Heart left ventricle (tissue), 16 donors: ENCODE measurements around the gene KRTAP10-6. TPM values are rescaled to one million over a fixed set of nuclear protein-coding genes. Genes with fewer than 3 reads are reported as not detected.

Experiments used
- ATAC-seq, 4 donors: fragments of 200-7000 bp; cut with Tn5 transposase; one replicate each; pipeline ENCODE4 v1.9.1; 2020 to 2022; ENCODE audit warnings: moderate library complexity in 4 of 4, mild to moderate bottlenecking in 3 of 4, moderate number of reproducible peaks in 1 of 4
- DNase-seq, 5 donors: peaks; one replicate each; pipeline ENCODE4 v3.0.0-alpha.2; 2020
- H3K27ac ChIP-seq, 12 donors: fragments of 200-600 bp; sonication (generic) in 4 of 12; one replicate each; pipeline versions ENCODE4 v1.5.0 to v1.8.0; 2016 to 2022; ENCODE audit warnings: mild to moderate bottlenecking in 2 of 12
- H3K27me3 ChIP-seq, 9 donors: fragments of 200-600 bp; sonication (generic) in 2 of 9; one replicate each; pipeline versions ENCODE4 v1.5.1 to v1.8.0; 2016 to 2022; ENCODE audit warnings: mild to moderate bottlenecking in 3 of 9
- H3K36me3 ChIP-seq, 9 donors: fragments of 200-600 bp; sonication (generic) in 2 of 9; one replicate each; pipeline versions ENCODE4 v1.5.0 to v1.8.0; 2018 to 2022; ENCODE audit warnings: mild to moderate bottlenecking in 2 of 9
- H3K4me1 ChIP-seq, 12 donors: fragments of 200-600 bp; sonication (generic) in 4 of 12; one replicate each; pipeline versions ENCODE4 v1.5.0 to v1.8.0; 2016 to 2022; ENCODE audit warnings: mild to moderate bottlenecking in 3 of 12
- H3K4me3 ChIP-seq, 12 donors: fragments of 200-600 bp; sonication (generic) in 4 of 12; one replicate each; pipeline versions ENCODE4 v1.5.0 to v1.8.0; 2017 to 2022; ENCODE audit warnings: mild to moderate bottlenecking in 9 of 12, moderate library complexity in 4 of 12
- H3K9me3 ChIP-seq, 12 donors: fragments of 200-600 bp; sonication (generic) in 4 of 12; one replicate each; pipeline versions ENCODE4 v1.5.0 to v1.8.0; 2016 to 2022; ENCODE audit warnings: mild to moderate bottlenecking in 1 of 12
- CTCF ChIP-seq, 12 donors: fragments of 200-600 bp; sonication (generic) in 4 of 12; IDR thresholded peaks; one replicate each; pipeline versions ENCODE4 v1.5.0 to v1.8.0; 2018 to 2022; ENCODE audit warnings: antibody characterized with exemption in 12 of 12, mild to moderate bottlenecking in 5 of 12
- POLR2A ChIP-seq, 2 donors: fragments of 450-650 bp; IDR thresholded peaks; one replicate each; pipeline ENCODE4 v1.6.1; 2017; ENCODE audit warnings: antibody characterized with exemption in 2 of 2, mild to moderate bottlenecking in 2 of 2, moderate library complexity in 2 of 2
- WGBS, 4 donors: extraction: QIAGEN DNeasy Blood & Tissue Kit in 2 of 4; methylation state at CpG; one replicate each; pipeline versions ENCODE4 v1.1.5 to v1.1.7; 2013 to 2018; 5-methylcytosine and 5-hydroxymethylcytosine counted together
- intact Hi-C, 10 donors: fragments of 100-400 bp; cut with DNase I; formaldehyde crosslinking; loops; one replicate each; pipeline versions ENCODE4 v1.11.1 to v1.14.2; 2022
- polyA plus RNA-seq, 2 donors: library from polyadenylated mRNA; stranded (reverse); fragments of 200-250 nt; gene quantifications; one replicate each; pipeline ENCODE4 v1.2.3, GENCODE V29; 2013
- total RNA-seq, 9 donors: library from RNA; depleted of rRNA in 2 of 9; stranded (reverse); fragments of >200 nt in 2 of 9; fragmentation: NEBNext Ultra II Directional in 3 of 9; extraction: Animal tissue kit (Norgen Biotek cat#: 25700) in 3 of 9; gene quantifications; one replicate each; pipeline versions ENCODE4 v1.1.0 to v1.2.4, GENCODE V29; 2016 to 2023
- donor health status: ischemic (EF 13 %, LVEDD 7.1; RV severe dilation, severe dysfunction).
- donor health status: healthy with polysubstance abuse.
- donor health status: DM: no; HTN: yes; CAD: no.
- donor health status: DM: no; HTN: no; CAD: no.
- donor health status: ischemic (EF 25% LVEDD 6.9; RV normal size, moderate dysfunction).
- donor health status: ischemic (EF 25% LVEDD 5.7; RV mildly dilated, moderate dysfunction).
- donor health status: healthy.
- donor health status: DM: yes; HTN: yes; CAD: no.
- donor health status: ischemic (EF 35%, LVEDD 5.7; RV mildly dilated, moderate dysfunction).
- donor health status: nonischemic (EF 11% LVEDD 7.7; RV severe dilation, severe dysfunction).
- donor health status: DM: yes; HTN: yes; CAD: no.
- donor health status: PGD.
- donor health status: ischemic (EF 29% LVEDD 5.4; RV normal size, mild dysfunction).
- donor health status: nonischemic (EF 23%, LVEDD 6.1; RV moderate dilation, normal function).

The KRTAP10-6 gene
- total and polyA plus RNA-seq, 11 donors = not detected

- peaks cover 0 to 40% (median 21%) of the 10 kb centered on the region in 12 donors for H3K9me3 ChIP-seq
- H3K4me1 ChIP-seq = peaks cover 0 to 29% (median 0%) of the 10 kb centered on the region in 12 donors
- ATAC-seq (peak in 2 of 4 donors; percentile 20 to 26), DNase-seq (peak in 1 of 5 donors; percentile 58)
- intact Hi-C loops = loop anchor here in 1 of 10 donors (10.0 kb wide), 1 partner anchor 89 kb away; the partner anchor contains the start of gene TSPEAR
- WGBS, 4 donors = 71 to 80% (median 72%) methylated on average over 10 of the region's 10 CpGs
- H3K27me3 ChIP-seq = peaks cover 0 to 26% (median 0%) of the 10 kb centered on the region in 9 donors
- H3K27ac ChIP-seq = peak overlapping the region in 1 of 12 donors; percentile 52
- H3K36me3 ChIP-seq = no peaks in the 10 kb centered on the region
- TF ChIP-seq CTCF (IDR thresholded peaks at IDR 0.05) (no peak), POLR2A (IDR thresholded peaks at IDR 0.05) (no peak)
- no peak overlapping the region for H3K4me3 ChIP-seq
Observed at GRCh38 chr21:44626262-44626661, 34.0 kb upstream of the KRTAP10-6 start.

GRCh38 chr21:44625756-44626155 is 33.5 kb upstream of the KRTAP10-6 start:
- Histone ChIP-seq H3K27ac (peak overlapping the region in 1 of 12 donors; percentile 44), H3K27me3 (peaks cover 0 to 26% (median 0%) of the 10 kb centered on the region in 9 donors), H3K36me3 (no peaks in the 10 kb centered on the region), H3K9me3 (peaks cover 0 to 35% (median 16%) of the 10 kb centered on the region in 12 donors), H3K4me3 (no peak overlapping the region), H3K4me1 (peaks cover 0 to 29% (median 0%) of the 10 kb centered on the region in 12 donors)
- ATAC-seq (peak in 3 of 4 donors; percentile 42 to 68 (median 50)), DNase-seq (no peak)
- WGBS, 4 donors = 64 to 77% (median 71%) methylated on average over 7 of the region's 7 CpGs
- intact Hi-C loops = loop anchor here in 1 of 10 donors (10.0 kb wide), 1 partner anchor 89 kb away; the partner anchor contains the start of gene TSPEAR
- TF ChIP-seq POLR2A (IDR thresholded peaks at IDR 0.05) = no peak
- no peak for TF ChIP-seq CTCF (IDR thresholded peaks at IDR 0.05)

GRCh38 chr21:44623575-44623974 is 31.3 kb upstream of the KRTAP10-6 start:
- H3K9me3 ChIP-seq = peaks cover 0 to 42% (median 13%) of the 10 kb centered on the region in 12 donors
- DNase-seq = no peak

More at GRCh38 chr21:44623575-44623974, 31.3 kb upstream of the KRTAP10-6 start:
- Histone ChIP-seq H3K36me3 (no peaks in the 10 kb centered on the region), H3K27ac (no peak overlapping the region), H3K4me1 (peaks cover 0 to 24% (median 0%) of the 10 kb centered on the region in 12 donors), H3K4me3 (no peak overlapping the region), H3K27me3 (peaks cover 0 to 19% (median 0%) of the 10 kb centered on the region in 9 donors)
- TF ChIP-seq POLR2A (IDR thresholded peaks at IDR 0.05) (no peak), CTCF (IDR thresholded peaks at IDR 0.05) (no peak)
- ATAC-seq = no peak
- intact Hi-C loops = loop anchor here in 1 of 10 donors (5.0 to 10.0 kb wide), 2 partner anchors 91 to 119 kb away; partner anchors contain the start of gene TSPEAR
